ENCODE data around the gene SCN2B. TPM values are rescaled to one million over a fixed set of nuclear protein-coding genes. Genes with fewer than 3 reads are reported as not detected.

The SCN2B gene
- total RNA-seq, 1 donor from 2014 or later: 0.05 TPM

- H3K9me3 Mint-ChIP-seq (ENCODE audit: low read depth): no peaks in the 10 kb centered on the region
- no peaks in the 10 kb centered on the region for H3K36me3 Mint-ChIP-seq (ENCODE audit: insufficient read depth)
- peaks cover 9% of the 10 kb centered on the region for H3K4me1 Mint-ChIP-seq (ENCODE audit: low read depth)
- peak; percentile 53 for DNase-seq (ENCODE audit: low spot score, unreplicated experiment)
- no peak within 1 kb of the TSS for H3K27ac Mint-ChIP-seq
- peak within 1 kb of the TSS; percentile 60 for H3K4me3 Mint-ChIP-seq (ENCODE audit: low read depth)
- peaks cover 96% of the 10 kb centered on the region for H3K27me3 Mint-ChIP-seq
- TF ChIP-seq, protein P1, sequence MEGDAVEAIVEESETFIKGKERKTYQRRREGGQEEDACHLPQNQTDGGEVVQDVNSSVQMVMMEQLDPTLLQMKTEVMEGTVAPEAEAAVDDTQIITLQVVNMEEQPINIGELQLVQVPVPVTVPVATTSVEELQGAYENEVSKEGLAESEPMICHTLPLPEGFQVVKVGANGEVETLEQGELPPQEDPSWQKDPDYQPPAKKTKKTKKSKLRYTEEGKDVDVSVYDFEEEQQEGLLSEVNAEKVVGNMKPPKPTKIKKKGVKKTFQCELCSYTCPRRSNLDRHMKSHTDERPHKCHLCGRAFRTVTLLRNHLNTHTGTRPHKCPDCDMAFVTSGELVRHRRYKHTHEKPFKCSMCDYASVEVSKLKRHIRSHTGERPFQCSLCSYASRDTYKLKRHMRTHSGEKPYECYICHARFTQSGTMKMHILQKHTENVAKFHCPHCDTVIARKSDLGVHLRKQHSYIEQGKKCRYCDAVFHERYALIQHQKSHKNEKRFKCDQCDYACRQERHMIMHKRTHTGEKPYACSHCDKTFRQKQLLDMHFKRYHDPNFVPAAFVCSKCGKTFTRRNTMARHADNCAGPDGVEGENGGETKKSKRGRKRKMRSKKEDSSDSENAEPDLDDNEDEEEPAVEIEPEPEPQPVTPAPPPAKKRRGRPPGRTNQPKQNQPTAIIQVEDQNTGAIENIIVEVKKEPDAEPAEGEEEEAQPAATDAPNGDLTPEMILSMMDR (IDR thresholded peaks at IDR 0.05; ENCODE audit: unreplicated experiment): no peak
Measured at GRCh38 chr11:118152552-118153471, 23.6 kb downstream of the SCN2B start, which contains the start of gene SCN4B. TSS of gene SCN4B (minus strand) at chr11:118152823. CDS start at chr11:118152673, 150 bp downstream.

- Mint-ChIP-seq H3K27me3 (peaks cover 96% of the 10 kb centered on the region), H3K4me3 (ENCODE audit: low read depth) (peak overlapping the region; percentile 60), H3K36me3 (ENCODE audit: insufficient read depth) (no peaks in the 10 kb centered on the region), H3K9me3 (ENCODE audit: low read depth) (no peaks in the 10 kb centered on the region), H3K27ac (no peak overlapping the region), H3K4me1 (ENCODE audit: low read depth) (peaks cover 9% of the 10 kb centered on the region)
- TF ChIP-seq, protein P1 (IDR thresholded peaks at IDR 0.05; ENCODE audit: unreplicated experiment): no peak
- DNase-seq (ENCODE audit: low spot score, unreplicated experiment): no peak
Measured at GRCh38 chr11:118152020-118152551, 24.4 kb downstream of the SCN2B start.

- Mint-ChIP-seq H3K4me1 (ENCODE audit: low read depth) (peaks cover 5% of the 10 kb centered on the region), H3K27ac (no peak overlapping the region), H3K4me3 (ENCODE audit: low read depth) (no peak overlapping the region), H3K9me3 (ENCODE audit: low read depth) (no peaks in the 10 kb centered on the region), H3K36me3 (ENCODE audit: insufficient read depth) (no peaks in the 10 kb centered on the region), H3K27me3 (peaks cover 96% of the 10 kb centered on the region)
- DNase-seq (ENCODE audit: low spot score, unreplicated experiment): no peak
- TF ChIP-seq, protein P1 (IDR thresholded peaks at IDR 0.05; ENCODE audit: unreplicated experiment): no peak
Measured at GRCh38 chr11:118151431-118151830, 25.0 kb downstream of the SCN2B start.

DNA sequence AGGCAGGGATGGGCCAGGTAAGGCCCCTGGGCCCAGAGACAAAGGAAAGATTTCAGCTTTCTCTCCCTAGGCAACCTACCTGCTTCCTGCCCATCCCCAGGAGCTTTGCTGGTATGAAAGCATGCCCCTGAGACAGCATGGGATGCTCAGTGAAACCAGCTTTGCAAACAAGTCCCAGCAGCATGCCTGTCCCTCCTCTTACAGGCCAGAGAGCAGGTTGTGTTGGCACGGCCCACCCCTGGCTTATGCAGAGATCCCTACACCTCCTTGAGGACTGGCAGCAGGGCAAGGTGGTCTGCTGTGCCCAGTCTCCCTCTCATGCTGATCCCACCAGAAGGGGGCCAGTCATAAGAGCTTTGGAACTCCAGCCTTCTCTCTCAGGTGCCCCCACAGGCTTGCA is 26.9 kb downstream of the SCN2B start:
- H3K4me1 Mint-ChIP-seq (ENCODE audit: low read depth): peaks cover 5% of the 10 kb centered on the region
- peaks cover 91% of the 10 kb centered on the region for H3K27me3 Mint-ChIP-seq
- H3K36me3 Mint-ChIP-seq (ENCODE audit: insufficient read depth): no peaks in the 10 kb centered on the region
- H3K9me3 Mint-ChIP-seq (ENCODE audit: low read depth): no peaks in the 10 kb centered on the region
- TF ChIP-seq, protein P1 (IDR thresholded peaks at IDR 0.05; ENCODE audit: unreplicated experiment): no peak
- no peak overlapping the region for H3K4me3 Mint-ChIP-seq (ENCODE audit: low read depth)
- no peak for DNase-seq (ENCODE audit: low spot score, unreplicated experiment)
- no peak overlapping the region for H3K27ac Mint-ChIP-seq

GRCh38 chr11:118148856-118149255 is 27.6 kb downstream of the SCN2B start:
- no peaks in the 10 kb centered on the region for H3K9me3 Mint-ChIP-seq (ENCODE audit: low read depth)
- H3K4me3 Mint-ChIP-seq (ENCODE audit: low read depth): no peak overlapping the region
- H3K27me3 Mint-ChIP-seq: peaks cover 91% of the 10 kb centered on the region
- no peak for DNase-seq (ENCODE audit: low spot score, unreplicated experiment)
- H3K4me1 Mint-ChIP-seq (ENCODE audit: low read depth): peaks cover 4% of the 10 kb centered on the region
- H3K36me3 Mint-ChIP-seq (ENCODE audit: insufficient read depth): no peaks in the 10 kb centered on the region
- H3K27ac Mint-ChIP-seq: no peak overlapping the region
- TF ChIP-seq, protein P1 (IDR thresholded peaks at IDR 0.05; ENCODE audit: unreplicated experiment): no peak

Measured in progenitor cell of endocrine pancreas (in vitro differentiated cells).